GM12892 (cell line): ENCODE measurements around the gene GHRH.

Source experiments
- POLR2A ChIP-seq: IDR thresholded peaks from 2 replicates; pipeline ENCODE4 v1.6.1; 2011; ENCODE audit warnings: low read depth, low read length, control low read depth
- POLR2AphosphoS5 ChIP-seq: IDR thresholded peaks from 2 replicates; pipeline ENCODE4 v1.6.1; 2011; ENCODE audit warnings: low read depth, low read length, control low read depth

DNA sequence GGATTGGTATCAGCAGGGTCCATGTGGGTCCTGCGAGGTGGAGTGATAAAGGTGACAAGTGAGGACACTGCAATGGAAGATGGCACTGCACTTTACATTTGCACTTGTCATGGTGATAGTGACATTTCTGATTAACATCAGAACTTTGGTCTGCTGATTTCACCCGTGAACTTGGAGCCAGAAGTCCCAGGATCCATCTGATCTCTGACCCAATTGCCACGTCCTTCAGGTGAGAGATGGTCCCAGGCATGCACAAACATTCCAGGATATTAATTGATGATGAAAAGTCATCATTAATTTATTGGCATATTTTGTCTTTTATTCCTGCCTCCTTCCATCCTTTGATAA, 9.8 kb upstream of the GHRH start:
- TF ChIP-seq POLR2AphosphoS5 (no peak), POLR2A (no peak)
